A549 (cell line): Measurements from ENCODE around the gene NRGN. TPM values are rescaled to one million over a fixed set of nuclear protein-coding genes. Genes with fewer than 3 reads are reported as not detected.

Source experiments
- ATAC-seq, 2 experiments: fragments of 200-7000 bp in 1 of 2; fragments of >200 bp in 1 of 2; cut with Nextera tagmentation in 1 of 2; cut with Tn5 transposase in 1 of 2; 3 replicates each; pipeline versions ENCODE4 v1.8.0 to v1.9.1; 2018 to 2020; ENCODE audit warnings: mild to moderate bottlenecking in 1 of 2, moderate library complexity in 1 of 2
- CTCF ChIA-PET: fragments of 300-600 bp; sonication (Branson Sonifier 250); formaldehyde crosslinking; extraction: SDS; loops from one replicate; lab custom pipeline; 2021; ENCODE audit warnings: antibody characterized with exemption, inconsistent platforms; lab: Yijun Ruan, JAX
- POLR2A ChIA-PET: fragments of 350-600 bp; formaldehyde crosslinking; extraction: SDS; loops from one replicate; lab custom pipeline; 2021; ENCODE audit warnings: antibody characterized with exemption, inconsistent platforms; lab: Yijun Ruan, JAX
- DNase-seq, 2 experiments: peaks; one replicate each; pipeline versions ENCODE4 v3.0.0 to v3.0.0-alpha.2; 2011 to 2016; ENCODE audit warnings: low read depth in 1 of 2, low spot score in 1 of 2
- FAIRE-seq: peaks from 2 replicates; lab custom pipeline; 2011; peaks lifted over from hg19 to GRCh38; lab: Jason Lieb, UNC
- H3K27ac ChIP-seq, 2 experiments: fragments of >200 bp; sonication (Bioruptor Twin); formaldehyde crosslinking; 3 replicates each; pipeline ENCODE4 v1.5.1; 2016 to 2017
- H3K4me1 ChIP-seq: fragments of >200 bp; sonication (Bioruptor Twin); formaldehyde crosslinking; 3 replicates; pipeline ENCODE4 v1.6.1; 2016
- H3K4me2 ChIP-seq: fragments of >200 bp; sonication (Bioruptor Twin); formaldehyde crosslinking; 3 replicates; pipeline ENCODE4 v1.6.1; 2016
- H3K4me3 ChIP-seq: fragments of >200 bp; sonication (Bioruptor Twin); formaldehyde crosslinking; 3 replicates; pipeline ENCODE4 v1.5.1; 2016
- H3K9me3 ChIP-seq: fragments of >200 bp; sonication (Bioruptor Twin); formaldehyde crosslinking; 3 replicates; pipeline ENCODE4 v1.6.1; 2016
- BHLHE40 ChIP-seq: IDR thresholded peaks from 2 replicates; pipeline ENCODE4 v1.6.1; 2012; ENCODE audit warnings: low read depth, low read length, inconsistent platforms
- CBX8 ChIP-seq: fragments of 200-600 bp; sonication (generic); IDR thresholded peaks from 2 replicates; pipeline ENCODE4 v1.6.1; 2016
- CHD4 ChIP-seq: fragments of 200-600 bp; sonication (generic); IDR thresholded peaks from 2 replicates; pipeline ENCODE4 v1.6.1; 2016; ENCODE audit warnings: antibody characterized with exemption, mild to moderate bottlenecking, borderline replicate concordance
- EHF ChIP-seq: fragments of 250-450 bp; sonication (Bioruptor Pico); IDR thresholded peaks from 2 replicates; pipeline ENCODE4 v1.5.0; 2020; ENCODE audit warnings: mild to moderate bottlenecking
- FOSL2 ChIP-seq, 2 experiments: fragments of 450-650 bp in 1 of 2; fragments of >200 bp in 1 of 2; sonication (Bioruptor Twin) in 1 of 2; formaldehyde crosslinking; IDR thresholded peaks; 2 replicates each; pipeline versions ENCODE4 v1.5.0 to v1.6.1; 2016 to 2020; ENCODE audit warnings: mild to moderate bottlenecking in 1 of 2, moderate library complexity in 1 of 2
- FOXS1 ChIP-seq: fragments of 250-450 bp; sonication (Bioruptor Pico); IDR thresholded peaks from 2 replicates; pipeline ENCODE4 v1.5.0; 2020; ENCODE audit warnings: mild to moderate bottlenecking, moderate library complexity
- GATA3 ChIP-seq: IDR thresholded peaks from 2 replicates; pipeline ENCODE4 v1.6.1; 2012; ENCODE audit warnings: borderline replicate concordance
- HDAC2 ChIP-seq: fragments of 200-600 bp; sonication (generic); IDR thresholded peaks from 2 replicates; pipeline ENCODE4 v1.6.1; 2016
- HOXB13 ChIP-seq: fragments of 250-450 bp; sonication (Bioruptor Pico); IDR thresholded peaks from 2 replicates; pipeline ENCODE4 v1.5.0; 2020; ENCODE audit warnings: low read depth, mild to moderate bottlenecking, moderate library complexity
- JUN ChIP-seq, 2 experiments: fragments of >200 bp; sonication (Bioruptor Twin); formaldehyde crosslinking; IDR thresholded peaks; 2 replicates in 1 of 2; 3 replicates in 1 of 2; pipeline ENCODE4 v1.6.1; 2016 to 2017
- KDM5A ChIP-seq: fragments of 200-600 bp; sonication (generic); IDR thresholded peaks from 2 replicates; pipeline ENCODE4 v1.6.1; 2016; ENCODE audit warnings: antibody characterized with exemption, mild to moderate bottlenecking
- MYC ChIP-seq: IDR thresholded peaks from 2 replicates; pipeline ENCODE4 v1.6.1; 2012; ENCODE audit warnings: mild to moderate bottlenecking, inconsistent platforms, low read length, improper control_type of control experiment, borderline replicate concordance
- NR3C1 ChIP-seq: fragments of >200 bp; sonication (Bioruptor Twin); formaldehyde crosslinking; IDR thresholded peaks from 3 replicates; pipeline ENCODE4 v1.6.1; 2017
- POLR2A ChIP-seq: IDR thresholded peaks from 2 replicates; pipeline ENCODE4 v1.6.1; 2012; ENCODE audit warnings: mild to moderate bottlenecking, low read length
- RAD21 ChIP-seq, 2 experiments: fragments of >200 bp in 1 of 2; sonication (Bioruptor Twin) in 1 of 2; formaldehyde crosslinking in 1 of 2; IDR thresholded peaks in 1 of 2; conservative IDR thresholded peaks in 1 of 2; 2 replicates in 1 of 2; 3 replicates in 1 of 2; pipeline ENCODE4 v1.6.1; 2012 to 2018; ENCODE audit warnings: inconsistent platforms in 1 of 2
- SMC3 ChIP-seq: fragments of >200 bp; sonication (Bioruptor Twin); formaldehyde crosslinking; IDR thresholded peaks from 3 replicates; pipeline ENCODE4 v1.6.1; 2018; ENCODE audit warnings: inconsistent platforms
- ZC3H11A ChIP-seq: fragments of 450-650 bp; IDR thresholded peaks from 2 replicates; pipeline ENCODE4 v1.6.1; 2014; ENCODE audit warnings: antibody characterized with exemption, mild to moderate bottlenecking
- ZSCAN20 ChIP-seq: fragments of 250-450 bp; sonication (Bioruptor Pico); IDR thresholded peaks from 2 replicates; pipeline ENCODE4 v1.8.0; 2022; ENCODE audit warnings: mild to moderate bottlenecking, moderate library complexity
- WGBS: methylation state at CpG from one replicate; pipeline ENCODE4 v1.1.6; 2017; ENCODE audit errors: missing lambda C conversion rate; 5-methylcytosine and 5-hydroxymethylcytosine counted together
- polyA plus RNA-seq, 4 experiments: library from polyadenylated mRNA; depleted of rRNA in 3 of 4; stranded (reverse); fragments of >200 nt; fragmentation: RNase III in 1 of 4; extraction: RNeasy Plus Mini Kit Qiagen cat#74134 plus additional on column Dnase treatment in 1 of 4; gene quantifications; 2 replicates in 3 of 4; 3 replicates in 1 of 4; pipeline ENCODE4 v1.2.3, GENCODE V29; 2011 to 2017
- TF ChIP-seq, protein P1 (sequence below): fragments of >200 bp; sonication (Bioruptor Twin); formaldehyde crosslinking; IDR thresholded peaks from 2 replicates; pipeline ENCODE4 v1.6.1; 2016
- TF ChIP-seq, protein P2 (sequence below): fragments of 150-350 bp; IDR thresholded peaks from 2 replicates; pipeline ENCODE4 v1.6.1; 2014; ENCODE audit warnings: low read depth, mild to moderate bottlenecking, low read length
- TF ChIP-seq, protein P3 (sequence below): IDR thresholded peaks from 2 replicates; pipeline ENCODE4 v1.6.1; 2012
- TF ChIP-seq, protein P4 (sequence below): fragments of 200-600 bp; sonication (generic); IDR thresholded peaks from 2 replicates; pipeline ENCODE4 v1.6.1; 2016; ENCODE audit warnings: antibody characterized with exemption, mild to moderate bottlenecking, moderate library complexity
- TF ChIP-seq, protein P5 (sequence below): fragments of 250-450 bp; sonication (Bioruptor Pico); IDR thresholded peaks from 2 replicates; pipeline ENCODE4 v1.5.0; 2020; ENCODE audit warnings: low read depth, mild to moderate bottlenecking, moderate library complexity

Gene NRGN
- polyA plus RNA-seq, 2 of the 4 experiments (the other 2 are of a cell fraction): 1.2 to 3.5 TPM

DNA sequence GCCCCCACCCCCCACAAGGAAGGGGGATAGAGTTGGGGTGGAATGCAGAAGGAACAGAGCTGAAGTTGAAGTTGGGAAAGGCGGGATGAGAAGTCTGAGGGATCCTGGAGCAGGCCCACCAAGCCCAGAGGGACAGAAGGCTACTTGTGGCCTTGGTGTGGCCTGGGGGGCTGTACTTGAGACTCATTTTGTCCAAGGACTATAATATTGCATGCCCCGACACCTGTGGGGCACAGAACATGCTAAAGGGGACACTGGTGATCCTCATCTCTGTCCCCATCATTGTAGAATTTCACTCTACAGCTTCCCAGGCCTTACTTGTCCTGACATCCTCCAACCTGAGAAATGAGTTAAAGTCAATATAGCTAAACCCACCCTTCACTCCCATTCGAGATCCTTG is 21.1 kb downstream of the NRGN start:
- Histone ChIP-seq H3K4me3 (no peak overlapping the region), H3K4me2 (peak overlapping the region; percentile 98; the same call in 2 of the 3 replicates)
- CTCF ChIA-PET: interaction anchor here (0.6 to 5.2 kb wide), 8 partner anchors 8 to 1134 kb away, joined by 3 to 45 read pairs (median 5); no protein-coding TSS in a partner anchor

DNA sequence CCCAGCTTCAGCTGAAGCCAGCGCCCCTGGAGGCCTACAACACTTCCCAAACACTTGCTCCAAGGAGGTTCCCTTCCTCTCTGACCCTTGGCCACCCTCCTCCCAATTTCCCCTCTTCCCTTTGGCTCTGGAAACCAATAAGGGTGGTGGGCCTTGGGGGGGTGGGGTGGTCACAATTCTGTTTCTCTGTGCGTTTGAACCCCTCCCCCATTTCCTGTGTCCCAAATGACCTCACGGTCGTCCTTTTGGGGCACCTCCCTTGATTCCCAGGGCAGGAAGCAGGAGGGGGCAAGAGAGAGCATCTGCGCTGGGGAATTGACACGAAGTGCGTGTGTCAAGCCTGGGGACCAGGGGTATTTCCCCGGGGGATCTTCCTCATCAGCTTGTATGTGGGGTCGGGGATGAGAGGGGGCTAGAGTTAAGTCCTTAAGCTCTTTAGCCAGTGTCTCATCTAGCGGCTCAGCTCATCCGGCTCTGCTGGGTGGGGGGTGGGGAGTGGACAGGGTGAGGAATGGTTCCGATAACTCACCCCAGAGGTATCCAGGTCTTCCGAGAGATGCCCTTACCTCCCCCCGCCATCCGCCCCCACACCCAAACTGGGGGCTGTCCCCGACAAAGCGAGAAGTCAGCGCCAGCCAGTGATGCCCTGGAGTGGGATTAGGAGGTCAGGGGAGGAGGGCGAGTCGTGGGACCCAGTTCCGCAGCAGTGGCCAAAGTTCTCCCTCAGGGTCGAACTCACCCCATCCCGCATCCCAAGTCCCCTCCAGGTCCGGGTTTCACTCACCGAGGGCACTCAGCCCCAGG is 21.8 kb downstream of the NRGN start:
- POLR2A ChIA-PET: interaction anchor here (0.7 kb wide), 1 partner anchor 88 kb away, joined by 4 read pairs; the partner anchor contains the start of genes SIAE and SPA17
- Histone ChIP-seq H3K4me2 (peak overlapping the region; percentile 98), H3K9me3 (no peaks in the 10 kb centered on the region), H3K27ac (peak overlapping the region; percentile 75 to 88), H3K4me1 (peaks cover 49% of the 10 kb centered on the region), H3K4me3 (peak overlapping the region; percentile 75)
- ATAC-seq (no peak), DNase-seq (no peak), FAIRE-seq (no peak)
- TF ChIP-seq GATA3 (no peak), POLR2A (no peak), FOXS1 (CRISPR knock-in tag) (no peak), NR3C1 (no peak), KDM5A (no peak)
- CTCF ChIA-PET: interaction anchor here (0.6 to 5.2 kb wide), 12 partner anchors 11 to 1145 kb away, joined by 3 to 45 read pairs (median 6); partner anchors contain the start of gene NRGN
- WGBS: 75% methylated on average over 9 of the region's 25 CpGs

More for the DNA sequence above, 21.1 kb downstream of the NRGN start:
- FAIRE-seq: no peak
- POLR2A ChIA-PET: interaction anchor here (0.7 kb wide), 1 partner anchor 87 kb away, joined by 4 read pairs; the partner anchor contains the start of genes SIAE and SPA17
- TF ChIP-seq, protein P1, sequence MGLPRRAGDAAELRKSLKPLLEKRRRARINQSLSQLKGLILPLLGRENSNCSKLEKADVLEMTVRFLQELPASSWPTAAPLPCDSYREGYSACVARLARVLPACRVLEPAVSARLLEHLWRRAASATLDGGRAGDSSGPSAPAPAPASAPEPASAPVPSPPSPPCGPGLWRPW: no peak
- TF ChIP-seq CHD4 (no peak), ZC3H11A (no peak), RAD21 (conservative IDR thresholded peaks at IDR 0.05 in 1 of 2, IDR thresholded peaks at IDR 0.05 in 1 of 2) (no peak), POLR2A (no peak)
- TF ChIP-seq, protein P2, sequence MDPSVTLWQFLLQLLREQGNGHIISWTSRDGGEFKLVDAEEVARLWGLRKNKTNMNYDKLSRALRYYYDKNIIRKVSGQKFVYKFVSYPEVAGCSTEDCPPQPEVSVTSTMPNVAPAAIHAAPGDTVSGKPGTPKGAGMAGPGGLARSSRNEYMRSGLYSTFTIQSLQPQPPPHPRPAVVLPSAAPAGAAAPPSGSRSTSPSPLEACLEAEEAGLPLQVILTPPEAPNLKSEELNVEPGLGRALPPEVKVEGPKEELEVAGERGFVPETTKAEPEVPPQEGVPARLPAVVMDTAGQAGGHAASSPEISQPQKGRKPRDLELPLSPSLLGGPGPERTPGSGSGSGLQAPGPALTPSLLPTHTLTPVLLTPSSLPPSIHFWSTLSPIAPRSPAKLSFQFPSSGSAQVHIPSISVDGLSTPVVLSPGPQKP: no peak
- TF ChIP-seq, protein P3, sequence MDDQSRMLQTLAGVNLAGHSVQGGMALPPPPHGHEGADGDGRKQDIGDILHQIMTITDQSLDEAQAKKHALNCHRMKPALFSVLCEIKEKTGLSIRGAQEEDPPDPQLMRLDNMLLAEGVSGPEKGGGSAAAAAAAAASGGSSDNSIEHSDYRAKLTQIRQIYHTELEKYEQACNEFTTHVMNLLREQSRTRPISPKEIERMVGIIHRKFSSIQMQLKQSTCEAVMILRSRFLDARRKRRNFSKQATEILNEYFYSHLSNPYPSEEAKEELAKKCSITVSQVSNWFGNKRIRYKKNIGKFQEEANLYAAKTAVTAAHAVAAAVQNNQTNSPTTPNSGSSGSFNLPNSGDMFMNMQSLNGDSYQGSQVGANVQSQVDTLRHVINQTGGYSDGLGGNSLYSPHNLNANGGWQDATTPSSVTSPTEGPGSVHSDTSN: no peak
- no peak for DNase-seq
- no peak for ATAC-seq
- 67% methylated on average over 3 of the region's 3 CpGs for WGBS
- no peaks in the 10 kb centered on the region for H3K9me3 ChIP-seq
- H3K27ac ChIP-seq: peak overlapping the region in 1 of 2 experiments; percentile 31; a peak in 1 of 6 replicates
- peaks cover 42% of the 10 kb centered on the region for H3K4me1 ChIP-seq

DNA sequence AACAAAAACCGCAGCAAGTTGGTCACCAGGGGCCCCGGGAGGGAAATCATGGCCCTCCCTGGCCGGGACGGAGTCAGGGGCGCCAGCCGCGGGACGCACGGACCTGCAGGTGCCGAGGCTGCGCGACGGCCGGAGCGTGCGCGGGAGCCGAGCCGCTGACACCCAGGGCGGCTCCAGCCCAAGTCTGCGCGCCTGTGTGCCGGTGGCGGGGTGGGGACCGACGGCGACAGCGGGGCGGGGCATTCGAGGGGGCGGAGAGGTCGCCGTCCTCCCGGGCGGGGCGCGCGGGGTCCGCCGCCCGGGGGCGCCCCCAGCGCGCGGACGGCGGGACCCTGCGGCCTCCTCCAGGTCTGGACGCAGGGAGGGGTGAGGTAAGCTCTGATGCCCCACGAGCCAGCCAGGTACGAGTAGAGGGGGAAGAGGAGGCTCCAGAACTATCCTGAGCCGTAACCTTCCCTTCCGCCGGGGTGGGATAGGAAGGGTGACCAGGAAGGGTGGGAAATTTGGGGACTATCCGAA is 22.4 kb downstream of the NRGN start, which contains the start of gene ESAM:
Gene ESAM, minus strand, starts transcription at position 186 of the 519 bp plus-strand sequence. Its CDS starts 136 bp downstream, at position 50.
- CTCF ChIA-PET: interaction anchor here (0.5 to 6.1 kb wide), 23 partner anchors 9 to 1145 kb away, joined by 3 to 45 read pairs (median 7); partner anchors contain the start of genes MSANTD2, NRGN, ROBO3 and VSIG2
- WGBS: 0% methylated on average over 3 of the region's 55 CpGs
- Histone ChIP-seq H3K27ac (peak within 1 kb of the TSS; percentile 75 to 88), H3K9me3 (no peaks in the 10 kb centered on the region), H3K4me1 (peaks cover 55% of the 10 kb centered on the region), H3K4me3 (peak within 1 kb of the TSS; percentile 75), H3K4me2 (peak within 1 kb of the TSS; percentile 98)
- ATAC-seq (peak; percentile 7 to 30; a peak in 3 of 6 replicates), FAIRE-seq (no peak), DNase-seq (peak; percentile 17 to 31)
- POLR2A ChIA-PET: no interaction called here
- TF ChIP-seq, protein P1: no peak
- TF ChIP-seq, protein P4, sequence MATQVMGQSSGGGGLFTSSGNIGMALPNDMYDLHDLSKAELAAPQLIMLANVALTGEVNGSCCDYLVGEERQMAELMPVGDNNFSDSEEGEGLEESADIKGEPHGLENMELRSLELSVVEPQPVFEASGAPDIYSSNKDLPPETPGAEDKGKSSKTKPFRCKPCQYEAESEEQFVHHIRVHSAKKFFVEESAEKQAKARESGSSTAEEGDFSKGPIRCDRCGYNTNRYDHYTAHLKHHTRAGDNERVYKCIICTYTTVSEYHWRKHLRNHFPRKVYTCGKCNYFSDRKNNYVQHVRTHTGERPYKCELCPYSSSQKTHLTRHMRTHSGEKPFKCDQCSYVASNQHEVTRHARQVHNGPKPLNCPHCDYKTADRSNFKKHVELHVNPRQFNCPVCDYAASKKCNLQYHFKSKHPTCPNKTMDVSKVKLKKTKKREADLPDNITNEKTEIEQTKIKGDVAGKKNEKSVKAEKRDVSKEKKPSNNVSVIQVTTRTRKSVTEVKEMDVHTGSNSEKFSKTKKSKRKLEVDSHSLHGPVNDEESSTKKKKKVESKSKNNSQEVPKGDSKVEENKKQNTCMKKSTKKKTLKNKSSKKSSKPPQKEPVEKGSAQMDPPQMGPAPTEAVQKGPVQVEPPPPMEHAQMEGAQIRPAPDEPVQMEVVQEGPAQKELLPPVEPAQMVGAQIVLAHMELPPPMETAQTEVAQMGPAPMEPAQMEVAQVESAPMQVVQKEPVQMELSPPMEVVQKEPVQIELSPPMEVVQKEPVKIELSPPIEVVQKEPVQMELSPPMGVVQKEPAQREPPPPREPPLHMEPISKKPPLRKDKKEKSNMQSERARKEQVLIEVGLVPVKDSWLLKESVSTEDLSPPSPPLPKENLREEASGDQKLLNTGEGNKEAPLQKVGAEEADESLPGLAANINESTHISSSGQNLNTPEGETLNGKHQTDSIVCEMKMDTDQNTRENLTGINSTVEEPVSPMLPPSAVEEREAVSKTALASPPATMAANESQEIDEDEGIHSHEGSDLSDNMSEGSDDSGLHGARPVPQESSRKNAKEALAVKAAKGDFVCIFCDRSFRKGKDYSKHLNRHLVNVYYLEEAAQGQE: no peak
- TF ChIP-seq JUN (IDR thresholded peaks at IDR 0.05): peak in 1 of 2 experiments; percentile 17; a peak in 1 of 5 replicates
- no peak for TF ChIP-seq BHLHE40
- TF ChIP-seq CBX8: no peak
- TF ChIP-seq, protein P5, sequence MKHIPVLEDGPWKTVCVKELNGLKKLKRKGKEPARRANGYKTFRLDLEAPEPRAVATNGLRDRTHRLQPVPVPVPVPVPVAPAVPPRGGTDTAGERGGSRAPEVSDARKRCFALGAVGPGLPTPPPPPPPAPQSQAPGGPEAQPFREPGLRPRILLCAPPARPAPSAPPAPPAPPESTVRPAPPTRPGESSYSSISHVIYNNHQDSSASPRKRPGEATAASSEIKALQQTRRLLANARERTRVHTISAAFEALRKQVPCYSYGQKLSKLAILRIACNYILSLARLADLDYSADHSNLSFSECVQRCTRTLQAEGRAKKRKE (CRISPR knock-in tag): no peak
- no peak for TF ChIP-seq MYC
- TF ChIP-seq HDAC2: no peak
- no peak for TF ChIP-seq HOXB13 (CRISPR knock-in tag)
- no peak for TF ChIP-seq CHD4
- no peak for TF ChIP-seq EHF (CRISPR knock-in tag)
- TF ChIP-seq SMC3: no peak
- no peak for TF ChIP-seq ZSCAN20 (CRISPR knock-in tag)
- TF ChIP-seq FOSL2 (IDR thresholded peaks at IDR 0.05): no peak
- no peak for TF ChIP-seq FOSL2 (CRISPR knock-in tag; IDR thresholded peaks at IDR 0.05)
